H9 (cell line): ENCODE results near the gene CHMP1A. TPM values are rescaled to one million over a fixed set of nuclear protein-coding genes. Genes with fewer than 3 reads are reported as not detected.

ENCODE experiments used
- DNase-seq: peaks from one replicate; pipeline ENCODE4 v3.0.0-alpha.2; 2017
- H2AFZ ChIP-seq: one replicate; pipeline ENCODE4 v1.6.1; 2013; ENCODE audit warnings: mild to moderate bottlenecking, low read length, control low read depth, moderate library complexity
- H2AK5ac ChIP-seq: 2 replicates; pipeline ENCODE4 v1.6.1; 2013; ENCODE audit warnings: low read length, control low read depth, mixed read lengths; ENCODE audit not compliant: insufficient read length
- H2BK120ac ChIP-seq: one replicate; pipeline ENCODE4 v1.6.1; 2013; ENCODE audit warnings: low read depth, mild to moderate bottlenecking, low read length, control low read depth, inconsistent platforms; ENCODE audit not compliant: poor library complexity, severe bottlenecking
- H2BK12ac ChIP-seq: 2 replicates; pipeline ENCODE4 v1.6.1; 2013; ENCODE audit warnings: low read length, control low read depth, mixed read lengths, low read depth; ENCODE audit not compliant: insufficient read length
- H2BK15ac ChIP-seq: 2 replicates; pipeline ENCODE4 v1.6.1; 2013; ENCODE audit warnings: low read depth, low read length, control low read depth
- H2BK20ac ChIP-seq: one replicate; pipeline ENCODE4 v1.6.1; 2013; ENCODE audit warnings: low read depth, mild to moderate bottlenecking, low read length, control low read depth, inconsistent platforms; ENCODE audit not compliant: poor library complexity, severe bottlenecking
- H2BK5ac ChIP-seq: 2 replicates; pipeline ENCODE4 v1.6.1; 2013; ENCODE audit warnings: low read length, control low read depth, mixed read lengths; ENCODE audit not compliant: insufficient read length
- H3K14ac ChIP-seq: 2 replicates; pipeline ENCODE4 v1.6.1; 2013; ENCODE audit warnings: low read length, control low read depth; ENCODE audit not compliant: insufficient read depth
- H3K18ac ChIP-seq: 2 replicates; pipeline ENCODE4 v1.6.1; 2013; ENCODE audit warnings: low read depth, mild to moderate bottlenecking, mixed read lengths, low read length, control low read depth; ENCODE audit not compliant: insufficient read length
- H3K23ac ChIP-seq: 2 replicates; pipeline ENCODE4 v1.6.1; 2013; ENCODE audit warnings: low read length, control low read depth, mixed read lengths, low read depth; ENCODE audit not compliant: insufficient read length
- H3K23me2 ChIP-seq: 2 replicates; pipeline ENCODE4 v1.6.1; 2013; ENCODE audit warnings: low read depth, mild to moderate bottlenecking, mixed read lengths, low read length, control low read depth; ENCODE audit not compliant: insufficient read length, poor library complexity, severe bottlenecking
- H3K27ac ChIP-seq: 2 replicates; pipeline ENCODE4 v1.5.1; 2013; ENCODE audit warnings: low read length, control low read depth, mixed read lengths, low read depth; ENCODE audit not compliant: insufficient read length
- H3K27me3 ChIP-seq: 2 replicates; pipeline ENCODE4 v1.6.1; 2013; ENCODE audit warnings: low read length, control low read depth, inconsistent platforms; ENCODE audit not compliant: insufficient read depth
- H3K4ac ChIP-seq: 2 replicates; pipeline ENCODE4 v1.6.1; 2013; ENCODE audit warnings: low read depth, mild to moderate bottlenecking, control low read depth, inconsistent platforms, low read length, moderate library complexity
- H3K4me1 ChIP-seq: 2 replicates; pipeline ENCODE4 v1.6.1; 2013; ENCODE audit warnings: low read length, control low read depth, inconsistent platforms; ENCODE audit not compliant: insufficient read depth
- H3K4me2 ChIP-seq: 2 replicates; pipeline ENCODE4 v1.6.1; 2013; ENCODE audit warnings: low read length, control low read depth, mixed read lengths; ENCODE audit not compliant: insufficient read length, insufficient read depth
- H3K56ac ChIP-seq: 2 replicates; pipeline ENCODE4 v1.6.1; 2013; ENCODE audit warnings: low read depth, mild to moderate bottlenecking, mixed read lengths, low read length, control low read depth; ENCODE audit not compliant: insufficient read length
- H3K79me1 ChIP-seq: 2 replicates; pipeline ENCODE4 v1.6.1; 2013; ENCODE audit warnings: low read depth, mild to moderate bottlenecking, moderate library complexity, low read length, control low read depth, inconsistent platforms; ENCODE audit not compliant: insufficient read depth, poor library complexity, severe bottlenecking
- H3K79me2 ChIP-seq: 2 replicates; pipeline ENCODE4 v1.6.1; 2013; ENCODE audit warnings: low read length, control low read depth, inconsistent platforms; ENCODE audit not compliant: insufficient read depth
- H3K9ac ChIP-seq: 2 replicates; pipeline ENCODE4 v1.6.1; 2013; ENCODE audit warnings: low read length, control low read depth, mixed read lengths; ENCODE audit not compliant: insufficient read length; ENCODE audit errors: extremely low read depth
- H3K9me3 ChIP-seq: one replicate; pipeline ENCODE4 v1.6.1; 2013; ENCODE audit warnings: low read depth, low read length, inconsistent platforms; ENCODE audit not compliant: control insufficient read depth
- H3T11ph ChIP-seq: one replicate; pipeline ENCODE4 v1.6.1; 2013; ENCODE audit warnings: mild to moderate bottlenecking, low read length, control low read depth, inconsistent platforms
- H4K20me1 ChIP-seq: one replicate; pipeline ENCODE4 v1.6.1; 2013; ENCODE audit not compliant: control insufficient read depth, insufficient read length, insufficient read depth
- H4K5ac ChIP-seq: 2 replicates; pipeline ENCODE4 v1.6.1; 2013; ENCODE audit warnings: low read depth, mild to moderate bottlenecking, mixed read lengths, low read length, control low read depth; ENCODE audit not compliant: insufficient read length
- H4K8ac ChIP-seq: replicated peaks from 2 replicates; pipeline ENCODE4 v1.6.1; 2013; ENCODE audit warnings: low read length, control low read depth, mixed read lengths, low read depth; ENCODE audit not compliant: insufficient read length
- H4K91ac ChIP-seq: 2 replicates; pipeline ENCODE4 v1.6.1; 2013; ENCODE audit warnings: low read depth, mild to moderate bottlenecking, moderate library complexity, mixed read lengths, low read length, control low read depth; ENCODE audit not compliant: insufficient read length
- H3K27ac Mint-ChIP-seq, 3 experiments: 2 replicates in 2 of 3; 3 replicates in 1 of 3; pipeline ENCODE4 v1.8.0; 2020 to 2021; ENCODE audit warnings: mixed read lengths in 3 of 3, mild to moderate bottlenecking in 1 of 3, moderate library complexity in 1 of 3
- H3K27me3 Mint-ChIP-seq: 2 replicates; pipeline ENCODE4 v1.8.0; 2021; ENCODE audit warnings: low read depth, mild to moderate bottlenecking, moderate library complexity, mixed read lengths
- H3K36me3 Mint-ChIP-seq, 3 experiments: 2 replicates in 2 of 3; 3 replicates in 1 of 3; pipeline ENCODE4 v1.8.0; 2020 to 2021; ENCODE audit warnings: low read depth in 3 of 3, mixed read lengths in 3 of 3; ENCODE audit not compliant: insufficient read depth in 1 of 3
- H3K4me1 Mint-ChIP-seq, 2 experiments: 2 replicates each; pipeline ENCODE4 v1.8.0; 2020; ENCODE audit warnings: mixed read lengths in 2 of 2
- H3K4me3 Mint-ChIP-seq, 2 experiments: 2 replicates in 1 of 2; 3 replicates in 1 of 2; pipeline ENCODE4 v1.8.0; 2020 to 2021; ENCODE audit warnings: mild to moderate bottlenecking in 2 of 2, mixed read lengths in 2 of 2, moderate library complexity in 1 of 2
- H3K9me3 Mint-ChIP-seq, 2 experiments: 2 replicates in 1 of 2; 3 replicates in 1 of 2; pipeline ENCODE4 v1.8.0; 2020; ENCODE audit warnings: mild to moderate bottlenecking in 2 of 2, mixed read lengths in 2 of 2, moderate library complexity in 1 of 2
- CTCF ChIP-seq: fragments of 200-600 bp; sonication (generic); conservative IDR thresholded peaks from 3 replicates; pipeline ENCODE4 v1.8.0; 2021; ENCODE audit warnings: antibody characterized with exemption, mild to moderate bottlenecking
- WGBS: extraction: QIAGEN DNeasy Blood & Tissue Kit; methylation state at CpG from one replicate; pipeline ENCODE4 v1.1.7; 2013; ENCODE audit warnings: missing lambda C conversion rate, low lambda C conversion rate, mixed read lengths; ENCODE audit not compliant: insufficient read length; ENCODE audit errors: extremely low coverage; 5-methylcytosine and 5-hydroxymethylcytosine counted together
- total RNA-seq: library from RNA; stranded (reverse); gene quantifications from 2 replicates; pipeline ENCODE4 v1.2.1, GENCODE V29; 2021

The CHMP1A gene
- total RNA-seq, 1 experiment from 2014 or later, result 89.6 TPM

GRCh38 chr16:89696670-89697128, 39.2 kb upstream of the CHMP1A start:
- no peaks in the 10 kb centered on the region for H4K20me1 ChIP-seq
- no peak for TF ChIP-seq CTCF

More at GRCh38 chr16:89696670-89697128, 39.2 kb upstream of the CHMP1A start:
- Histone ChIP-seq H3K9me3 (no peaks in the 10 kb centered on the region), H3K14ac (no peak overlapping the region), H3K4me1 (no peaks in the 10 kb centered on the region), H3T11ph (no peak overlapping the region), H3K4ac (no peak overlapping the region), H4K8ac (no peak overlapping the region), H3K9ac (no peak overlapping the region), H2AFZ (no peak overlapping the region), H4K5ac (no peak overlapping the region), H2BK5ac (no peak overlapping the region), H2BK12ac (no peak overlapping the region), H3K79me2 (no peaks in the 10 kb centered on the region), H2BK120ac (no peak overlapping the region), H3K18ac (no peak overlapping the region), H3K79me1 (no peaks in the 10 kb centered on the region), H3K23me2 (peaks cover 11% of the 10 kb centered on the region), H2BK20ac (no peak overlapping the region), H4K91ac (no peak overlapping the region), H3K27me3 (no peaks in the 10 kb centered on the region), H3K4me2 (no peak overlapping the region), H3K27ac (no peak overlapping the region), H3K56ac (no peak overlapping the region), H2AK5ac (no peak overlapping the region), H2BK15ac (no peak overlapping the region), H3K23ac (no peak overlapping the region)
- WGBS, result no CpG with 5 or more reads among the region's 18 CpGs
- no peak overlapping the region for H3K4me3 Mint-ChIP-seq
- H3K27me3 Mint-ChIP-seq, result peaks cover 2% of the 10 kb centered on the region; the same call in 1 of the 2 replicates
- H3K36me3 Mint-ChIP-seq, result peaks cover 19 to 52% (median 43%) of the 10 kb centered on the region in 3 experiments
- H3K9me3 Mint-ChIP-seq, result no peaks in the 10 kb centered on the region; a peak in 1 of 5 replicates
- H3K4me1 Mint-ChIP-seq, result peaks cover 5 to 7% of the 10 kb centered on the region in 2 experiments
- DNase-seq, result no peak
- H3K27ac Mint-ChIP-seq, result no peak overlapping the region
